AG09309 (cell line): ENCODE results near the gene TRDN.
"Not testable (repeated sequence)": the region's sequence is repeated elsewhere in the genome, so short reads cannot be mapped to it uniquely, and the experiment has no call there.

ENCODE experiments used
- DNase-seq: peaks from one replicate; pipeline ENCODE4 v3.0.0-alpha.2; 2010; ENCODE audit warnings: low read depth
- H3K4me3 ChIP-seq: 2 replicates; pipeline ENCODE4 v1.5.1; 2011; ENCODE audit warnings: mild to moderate bottlenecking, low read depth, low read length, moderate library complexity; ENCODE audit not compliant: control insufficient read depth
- CTCF ChIP-seq: IDR thresholded peaks from 2 replicates; pipeline ENCODE4 v1.5.1; 2011; ENCODE audit warnings: mild to moderate bottlenecking, low read depth, low read length, inconsistent platforms; ENCODE audit not compliant: insufficient read depth, control insufficient read depth; ENCODE audit errors: missing control alignments

TRDN gene

GRCh38 chr6:123562264-123562663 is 74.5 kb downstream of the TRDN start:
- no peak for DNase-seq
- no peak for TF ChIP-seq CTCF
- no peak overlapping the region for H3K4me3 ChIP-seq

- H3K4me3 ChIP-seq, DNase-seq: not testable (repeated sequence)
These were observed 76.9 kb downstream of the TRDN start for GRCh38 chr6:123559816-123560215.

GRCh38 chr6:123557474-123557873 is 79.3 kb downstream of the TRDN start:
- not testable (repeated sequence) for H3K4me3 ChIP-seq, DNase-seq

GRCh38 chr6:123551939-123552707 is 84.6 kb downstream of the TRDN start:
- DNase-seq = no peak
- H3K4me3 ChIP-seq = no peak overlapping the region
- no peak for TF ChIP-seq CTCF

GRCh38 chr6:123550052-123550617 is 86.6 kb downstream of the TRDN start:
- DNase-seq = no peak
- no peak overlapping the region for H3K4me3 ChIP-seq
- TF ChIP-seq CTCF = no peak

- TF ChIP-seq CTCF = no peak
- H3K4me3 ChIP-seq = no peak overlapping the region
- no peak for DNase-seq
These were observed 87.3 kb downstream of the TRDN start for GRCh38 chr6:123549476-123549875.

GRCh38 chr6:123547216-123547978 is 89.4 kb downstream of the TRDN start:
- no peak overlapping the region for H3K4me3 ChIP-seq
- DNase-seq = no peak
- no peak for TF ChIP-seq CTCF
